Middle frontal gyrus (tissue), 1 donor: ENCODE results near the gene TBC1D10A.
"Not testable (repeated sequence)": the region's sequence is repeated elsewhere in the genome, so short reads cannot be mapped to it uniquely, and the experiment has no call there.

ENCODE experiments used
- DNase-seq: peaks from one replicate; pipeline ENCODE4 v3.0.0-alpha.2; 2015; ENCODE audit warnings: low spot score; ENCODE audit errors: extremely low spot score

Gene TBC1D10A

DNA sequence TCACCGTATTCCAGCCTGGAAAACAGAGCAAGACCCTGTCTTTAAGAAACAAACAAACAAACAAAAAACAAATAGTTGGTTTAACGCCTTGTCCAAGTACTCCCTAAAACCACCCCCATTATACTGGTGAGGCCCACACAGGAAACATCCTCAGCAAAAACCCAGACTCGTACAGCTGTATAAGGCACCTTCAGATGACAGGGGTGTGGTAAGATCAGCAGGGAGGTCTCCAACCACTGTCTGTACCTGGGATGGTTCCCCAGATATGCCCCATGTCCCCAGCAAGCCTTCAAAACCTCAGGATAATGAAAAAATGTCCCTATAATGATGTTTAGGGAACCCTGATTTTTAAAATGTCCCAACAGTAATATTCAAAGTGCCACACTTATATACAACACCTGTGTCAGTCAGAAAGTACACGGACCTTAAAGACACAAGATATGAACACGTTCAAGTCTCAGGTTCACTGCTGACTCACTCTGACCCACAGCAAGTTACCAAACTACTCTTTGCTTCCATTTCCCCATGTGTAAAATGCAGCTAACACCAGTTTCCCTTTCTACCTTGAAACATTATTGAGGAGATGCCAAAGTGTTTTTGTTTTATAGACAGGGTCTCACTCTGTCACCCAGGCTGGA is 20.6 kb upstream of the TBC1D10A start:
- no peak for DNase-seq

DNA sequence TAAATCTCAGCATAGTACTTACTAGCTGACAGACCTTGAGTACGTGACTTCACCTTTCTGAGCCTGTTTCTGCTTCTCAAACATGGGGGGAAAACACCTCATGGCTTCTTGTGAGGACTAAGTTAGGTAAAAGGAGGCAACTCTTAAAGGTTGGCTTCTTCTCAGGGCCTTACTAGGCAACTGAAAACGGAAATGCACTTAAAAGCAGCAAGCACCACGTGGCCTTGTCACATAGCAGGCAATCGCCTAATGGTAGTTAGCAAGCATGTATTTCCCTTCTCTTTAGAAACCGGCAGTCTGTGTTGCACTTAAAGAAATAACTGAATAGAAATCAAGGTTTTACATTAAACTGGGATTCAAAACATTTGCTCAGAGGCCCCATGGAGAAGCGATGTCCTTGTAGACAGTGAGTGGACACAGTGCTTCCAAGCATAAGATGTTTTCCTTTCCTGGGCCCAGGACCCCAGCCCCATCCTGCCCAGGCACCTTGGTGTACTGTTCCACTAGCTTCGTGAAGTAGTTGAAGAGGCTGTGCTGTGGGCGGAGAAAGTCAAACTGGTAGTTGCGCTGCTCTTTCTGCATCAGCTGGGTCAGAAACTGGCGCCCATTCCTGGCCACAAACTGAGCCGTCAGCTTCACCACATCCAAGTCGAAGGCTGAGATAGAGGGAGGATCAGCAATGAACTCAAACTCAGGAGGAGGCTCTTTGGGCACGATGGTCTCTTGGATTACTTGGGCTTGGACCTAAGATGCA is 17.9 kb upstream of the TBC1D10A start:
- no peak for DNase-seq

GRCh38 chr22:30340911-30341685 is 14.4 kb upstream of the TBC1D10A start:
- peak; percentile 59 for DNase-seq

- no peak for DNase-seq
Measured at GRCh38 chr22:30338802-30339201, 12.1 kb upstream of the TBC1D10A start.

DNA sequence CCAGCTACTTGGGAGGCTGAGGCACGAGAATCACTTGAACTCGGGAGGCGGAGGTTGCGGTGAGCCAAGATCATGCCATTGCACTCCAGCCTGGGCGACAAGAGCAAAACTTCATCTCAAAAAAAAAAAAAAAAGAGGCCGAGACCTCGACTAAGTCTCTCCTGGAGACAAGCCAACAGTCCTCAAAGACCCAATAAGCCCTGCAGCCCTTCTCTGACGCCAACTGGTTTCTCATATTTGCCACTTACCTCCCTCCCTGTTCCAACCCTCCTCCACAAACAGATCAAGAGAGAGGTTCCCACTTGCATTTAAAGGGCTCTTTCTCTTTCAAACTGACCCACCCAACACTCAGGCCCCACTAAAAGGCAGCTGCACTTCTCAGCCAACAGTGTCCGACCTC is 11.6 kb upstream of the TBC1D10A start:
- DNase-seq, result not testable (repeated sequence)

DNA sequence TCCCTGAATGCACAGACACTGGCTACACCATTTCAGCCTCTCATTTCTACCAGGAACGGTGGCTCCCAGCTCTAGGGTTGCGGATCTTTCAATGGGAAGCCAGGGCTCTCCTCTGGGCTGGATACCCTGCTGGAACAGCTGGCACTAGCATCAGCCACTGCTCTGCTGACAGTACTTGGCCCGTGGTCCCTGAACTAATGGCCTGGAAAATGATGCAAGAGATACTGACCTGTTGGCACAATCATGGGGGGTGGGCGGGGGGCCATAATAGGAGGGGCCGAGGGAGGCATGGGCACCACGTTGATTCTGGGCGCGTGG is 10.7 kb upstream of the TBC1D10A start:
- no peak for DNase-seq

- DNase-seq, result no peak
Measured at GRCh38 chr22:30336752-30337460, 10.2 kb upstream of the TBC1D10A start.

GRCh38 chr22:30335236-30335635 is 8.5 kb upstream of the TBC1D10A start:
- DNase-seq, result no peak

DNA sequence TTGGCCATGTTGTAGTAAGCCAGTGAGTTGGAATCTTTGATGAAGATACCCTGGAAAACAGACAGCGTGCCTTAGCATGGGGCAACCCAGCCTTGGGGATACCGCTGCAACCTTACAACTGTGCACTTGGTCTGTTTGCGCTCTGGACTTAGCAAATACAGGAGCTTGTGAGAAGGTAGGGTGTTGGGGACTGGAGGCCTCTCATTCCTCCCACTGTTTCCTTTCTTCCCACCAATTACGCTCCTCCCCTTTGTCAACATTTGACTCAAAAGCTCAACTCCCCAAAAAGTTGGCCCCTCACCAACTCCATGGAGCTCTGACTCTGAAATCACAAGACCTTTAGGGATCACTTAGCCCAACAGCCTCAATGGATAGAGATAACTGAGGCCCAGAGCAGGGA is 7.9 kb upstream of the TBC1D10A start:
- no peak for DNase-seq

GRCh38 chr22:30333707-30334087 is 7.0 kb upstream of the TBC1D10A start:
- DNase-seq, result no peak

DNA sequence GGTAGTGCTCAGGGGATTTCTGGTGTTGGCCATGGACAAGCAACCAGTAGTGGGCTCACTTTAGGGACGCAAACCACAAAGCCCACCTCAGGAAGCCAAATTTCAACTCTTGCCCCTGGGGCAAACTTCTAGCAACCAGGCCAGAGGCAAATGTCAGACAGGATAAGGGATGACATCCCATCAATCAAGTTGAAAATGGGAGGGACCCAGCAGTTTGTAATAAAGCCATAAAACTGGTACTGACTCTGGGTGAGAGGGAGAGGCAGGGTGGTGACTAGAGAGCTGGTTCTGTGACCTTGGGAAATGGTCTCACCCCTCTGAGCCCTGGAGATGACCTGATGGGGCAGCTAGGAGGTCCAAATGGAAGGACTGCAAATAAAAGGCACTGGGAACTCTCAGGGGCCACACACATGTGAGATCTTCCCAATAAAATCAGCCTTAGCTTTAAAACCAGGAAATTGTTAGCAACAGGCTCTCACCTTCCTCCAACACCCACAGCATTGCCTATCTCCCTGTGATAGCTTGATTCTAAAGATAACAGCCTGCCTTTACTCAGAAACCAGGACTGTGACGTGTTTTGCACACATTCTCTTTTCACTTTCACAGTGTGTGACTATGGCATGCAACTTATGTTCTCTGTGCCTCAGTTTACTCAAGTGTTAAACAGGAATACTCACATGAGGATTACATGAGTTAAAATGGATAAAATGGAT is 6.4 kb upstream of the TBC1D10A start:
- DNase-seq, result no peak

DNA sequence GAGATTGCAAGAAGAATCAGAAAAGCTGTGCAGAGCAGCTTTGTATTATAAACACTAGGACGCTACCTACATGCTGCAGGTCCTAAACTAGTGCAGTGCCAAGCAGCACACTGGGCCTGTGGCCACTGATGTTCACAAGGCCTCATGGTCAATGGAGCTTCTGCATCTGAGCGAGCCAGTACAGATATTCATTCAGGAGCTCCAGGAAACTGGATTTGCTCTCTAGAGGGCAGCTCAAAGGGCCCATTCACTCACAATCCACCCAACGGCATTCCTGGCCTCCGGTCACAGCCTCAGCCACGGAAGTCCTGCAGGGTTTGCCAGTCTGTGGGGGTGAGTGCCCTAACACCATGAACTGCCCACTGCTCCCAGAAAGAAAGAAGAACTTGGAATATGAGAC is 5.8 kb upstream of the TBC1D10A start:
- no peak for DNase-seq

DNA sequence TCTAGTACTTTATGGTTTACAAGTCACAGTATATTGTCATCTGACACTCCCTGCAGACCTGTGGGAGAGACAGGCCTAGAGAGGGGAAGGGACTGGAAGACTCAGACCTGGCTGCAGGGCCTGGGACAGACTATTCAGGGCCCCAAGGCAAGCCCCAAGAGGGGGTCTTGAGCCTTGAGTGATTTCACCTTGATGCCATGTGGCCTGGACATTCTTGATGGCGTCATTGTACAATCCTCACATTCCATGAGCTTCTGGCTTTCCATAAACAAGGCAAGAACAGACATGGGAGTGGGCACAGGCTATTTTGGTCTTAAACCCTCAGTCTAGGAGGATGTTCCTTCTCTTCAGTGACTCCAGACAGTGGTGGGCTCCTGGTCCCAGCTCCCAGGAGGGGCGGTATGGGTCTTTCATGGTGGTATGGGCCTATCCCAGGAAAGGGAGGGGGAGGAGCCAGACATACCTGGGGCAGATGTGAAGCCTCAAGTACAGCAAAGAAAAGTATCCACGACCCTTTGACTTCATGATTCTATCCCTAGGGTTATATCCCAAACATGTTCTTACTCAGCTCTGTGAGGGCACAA is 1.8 kb upstream of the TBC1D10A start:
- DNase-seq, result no peak

GRCh38 chr22:30327864-30328345 is 1.2 kb upstream of the TBC1D10A start:
- DNase-seq, result no peak

- DNase-seq, result no peak
Measured at GRCh38 chr22:30326255-30326705, 461 bp downstream of the TBC1D10A start.

DNA sequence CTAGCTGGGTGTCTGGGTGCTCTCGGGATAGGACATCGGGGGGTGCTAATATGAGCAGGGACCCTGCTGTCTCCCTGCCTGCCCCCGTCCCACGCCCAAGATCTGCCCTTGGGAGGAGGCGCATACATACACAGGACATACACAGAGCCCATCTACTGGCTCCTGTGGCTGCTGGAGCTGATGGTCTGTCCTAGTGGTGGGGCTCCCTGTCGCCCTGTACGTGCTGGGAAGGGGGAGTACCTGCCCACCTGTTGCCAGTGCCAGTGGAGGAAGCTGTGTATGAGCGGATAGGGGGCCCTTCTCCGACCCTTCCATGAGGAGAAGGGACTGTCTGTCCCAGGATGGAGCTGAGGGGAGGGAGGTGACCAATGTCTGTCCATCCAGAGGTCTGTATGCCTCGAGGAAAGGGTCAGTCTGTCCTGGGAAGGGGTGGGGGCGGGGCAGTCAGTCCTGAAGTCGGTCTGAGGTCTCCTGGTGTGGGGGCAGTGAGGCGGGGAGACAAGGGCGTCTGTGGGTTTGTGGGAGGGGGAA is 952 bp downstream of the TBC1D10A start:
- DNase-seq, result no peak

DNA sequence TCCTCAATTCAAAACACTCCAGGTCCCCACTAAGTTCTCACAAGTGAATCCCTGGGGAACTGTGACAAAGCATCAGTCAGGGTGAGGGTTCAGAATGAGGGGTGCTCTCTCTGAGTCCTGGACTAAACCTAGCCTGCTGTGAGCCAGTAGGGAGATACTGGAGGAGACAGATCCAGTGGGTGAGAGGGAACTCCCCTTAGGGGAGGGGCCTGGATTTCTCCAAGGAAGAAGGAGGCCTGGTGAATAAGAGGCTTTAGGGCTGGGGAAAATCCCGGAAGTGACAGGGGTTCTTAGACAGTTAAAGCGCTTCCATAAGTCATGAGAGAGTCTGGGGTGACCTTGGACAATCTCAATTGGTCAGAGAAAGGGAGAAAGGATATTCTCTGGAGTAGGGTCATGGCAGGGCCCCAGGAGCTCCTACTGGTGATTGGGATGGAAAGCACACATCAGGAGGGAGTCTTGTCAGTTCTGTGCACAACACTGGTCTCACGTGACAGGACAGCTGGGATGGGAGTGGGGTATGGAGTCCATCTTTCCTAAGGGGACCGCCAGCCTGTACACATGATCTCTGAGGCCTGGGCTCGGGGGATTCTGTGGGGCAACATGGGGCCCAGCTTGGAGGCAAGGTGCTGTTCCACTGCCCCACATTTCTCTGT is 1.5 kb downstream of the TBC1D10A start:
- no peak for DNase-seq

GRCh38 chr22:30324014-30324730 is 2.6 kb downstream of the TBC1D10A start:
- no peak for DNase-seq

- DNase-seq, result no peak
Measured at GRCh38 chr22:30323246-30323645, 3.5 kb downstream of the TBC1D10A start.
